SK-N-MC (cell line): Measurements from ENCODE around the gene RAB42.
"Not testable (repeated sequence)": the region's sequence is repeated elsewhere in the genome, so short reads cannot be mapped to it uniquely, and the experiment has no call there.

Experiments used
- EZH2 ChIP-seq: fragments of 200-600 bp; sonication (generic); IDR thresholded peaks from one replicate; pipeline ENCODE4 v1.6.1; 2017; ENCODE audit warnings: antibody characterized with exemption
- FOXP2 ChIP-seq: optimal IDR thresholded peaks from 2 replicates; pipeline ENCODE3; 2011; ENCODE audit warnings: mild to moderate bottlenecking, moderate library complexity; ENCODE audit not compliant: insufficient read depth; ENCODE audit errors: extremely low read length, control extremely low read depth
- POLR2AphosphoS5 ChIP-seq: IDR thresholded peaks from 2 replicates; pipeline ENCODE4 v1.6.1; 2012; ENCODE audit warnings: mild to moderate bottlenecking, low read depth, low read length, borderline replicate concordance

- not testable (repeated sequence) for TF ChIP-seq EZH2, POLR2AphosphoS5, FOXP2
Measured at GRCh38 chr1:28593988-28594356, 1.9 kb downstream of the RAB42 start.
